GM19372 (cell line): ENCODE data around the gene BSND.

Experiments
- ATAC-seq: cut with Tn5 transposase; IDR thresholded peaks from one replicate; pipeline ENCODE4 v1.9.1; 2021; ENCODE audit warnings: mild to moderate bottlenecking, low read depth, moderate library complexity; ENCODE audit not compliant: unreplicated experiment

Gene BSND

DNA sequence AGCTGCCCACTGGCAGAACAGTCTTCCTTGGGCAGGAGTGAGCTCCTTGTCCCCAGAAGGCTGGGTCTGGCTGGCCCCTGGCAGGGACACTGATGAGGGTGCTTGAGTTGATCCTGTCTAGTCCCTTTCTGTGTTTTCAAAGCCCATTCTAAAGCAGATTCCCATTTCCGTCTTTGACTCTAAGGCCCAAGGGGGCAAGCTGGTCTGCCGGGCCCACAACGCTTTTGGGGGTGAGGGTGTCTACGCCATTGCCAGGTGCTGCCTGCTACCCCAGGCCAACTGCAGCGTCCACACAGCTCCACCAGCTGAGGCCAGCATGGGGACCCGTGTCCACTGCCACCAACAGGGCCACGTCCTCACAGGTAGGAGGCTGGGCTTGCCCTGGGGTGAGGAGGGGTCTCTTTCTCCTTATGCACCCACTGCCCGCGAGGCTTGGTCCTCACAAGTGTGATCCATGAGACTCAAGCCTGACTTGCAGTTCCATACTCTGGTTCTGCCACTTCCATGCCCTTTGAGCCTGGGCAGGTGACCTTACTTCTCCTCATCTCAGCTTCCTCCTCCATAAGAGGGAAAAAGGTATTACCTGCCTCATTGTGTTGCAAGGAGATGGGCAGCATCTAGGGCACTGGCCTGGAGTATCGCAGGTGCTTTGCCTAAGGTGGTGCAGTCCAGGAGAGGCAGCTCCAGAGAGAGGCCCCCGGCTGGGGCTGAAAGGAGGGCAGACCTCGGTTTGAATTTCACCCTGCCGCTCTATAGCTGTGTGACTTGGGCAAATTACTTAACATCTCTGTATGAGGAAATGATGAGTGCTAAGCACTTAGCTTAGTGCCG is 60.8 kb downstream of the BSND start:
- no peak for ATAC-seq

- ATAC-seq = no peak
Observed at GRCh38 chr1:55060133-55060999, 61.6 kb downstream of the BSND start.

GRCh38 chr1:55061000-55061705 is 62.4 kb downstream of the BSND start:
- no peak for ATAC-seq
